MCF 10A (cell line): ENCODE measurements around the gene ZBTB7C. TPM values are rescaled to one million over a fixed set of nuclear protein-coding genes. Genes with fewer than 3 reads are reported as not detected.

Source experiments
- BruUV-seq: library from RNA; stranded (reverse); fragments of 400-500 nt; replicated peaks from 2 replicates; lab custom pipeline; 2021; lab: Mats Ljungman, UMichigan
- CTCF ChIA-PET: fragments of 300-600 bp; sonication (Branson Sonifier 250); formaldehyde crosslinking; extraction: SDS; loops from one replicate; lab custom pipeline; 2021; ENCODE audit warnings: antibody characterized with exemption, inconsistent platforms; lab: Yijun Ruan, JAX
- POLR2A ChIA-PET: fragments of 300-600, 350-650 bp; sonication (Branson Sonifier 250); formaldehyde crosslinking; extraction: SDS; loops from one replicate; lab custom pipeline; 2020; ENCODE audit warnings: antibody characterized with exemption, inconsistent platforms; lab: Yijun Ruan, JAX
- DNase-seq: peaks from one replicate; pipeline ENCODE4 v3.0.0-alpha.2; 2018; ENCODE audit not compliant: unreplicated experiment
- H3K27ac Mint-ChIP-seq: one replicate; pipeline ENCODE4 v1.8.0; 2022; ENCODE audit warnings: mild to moderate bottlenecking, low read depth, mixed read lengths; ENCODE audit not compliant: unreplicated experiment
- H3K27me3 Mint-ChIP-seq: one replicate; pipeline ENCODE4 v1.8.0; 2022; ENCODE audit warnings: mixed read lengths; ENCODE audit not compliant: insufficient read depth, unreplicated experiment
- H3K36me3 Mint-ChIP-seq: one replicate; pipeline ENCODE4 v1.8.0; 2022; ENCODE audit warnings: mild to moderate bottlenecking, moderate library complexity, mixed read lengths; ENCODE audit not compliant: insufficient read depth, unreplicated experiment
- H3K4me1 Mint-ChIP-seq: one replicate; pipeline ENCODE4 v1.8.0; 2022; ENCODE audit warnings: mixed read lengths; ENCODE audit not compliant: insufficient read depth, unreplicated experiment
- H3K4me3 Mint-ChIP-seq: one replicate; pipeline ENCODE4 v1.8.0; 2022; ENCODE audit warnings: mild to moderate bottlenecking, moderate library complexity, mixed read lengths; ENCODE audit not compliant: unreplicated experiment
- H3K9me3 Mint-ChIP-seq: one replicate; pipeline ENCODE4 v1.8.0; 2022; ENCODE audit warnings: mixed read lengths; ENCODE audit not compliant: unreplicated experiment
- intact Hi-C: fragments of 100-400 bp; cut with micrococcal nuclease; formaldehyde crosslinking; loops from 2 replicates; pipeline ENCODE4 v1.14.1; 2022
- total RNA-seq: library from RNA; stranded (reverse); gene quantifications from 2 replicates; pipeline ENCODE4 v1.2.3, GENCODE V29; 2022
- TF ChIP-seq, protein P1 (sequence below): fragments of 200-600 bp; IDR thresholded peaks from one replicate; pipeline ENCODE4 v1.8.0; 2022; ENCODE audit warnings: antibody characterized with exemption, mild to moderate bottlenecking; ENCODE audit not compliant: unreplicated experiment

Gene ZBTB7C
- total RNA-seq, 1 experiment from 2014 or later: 0.42 TPM

DNA sequence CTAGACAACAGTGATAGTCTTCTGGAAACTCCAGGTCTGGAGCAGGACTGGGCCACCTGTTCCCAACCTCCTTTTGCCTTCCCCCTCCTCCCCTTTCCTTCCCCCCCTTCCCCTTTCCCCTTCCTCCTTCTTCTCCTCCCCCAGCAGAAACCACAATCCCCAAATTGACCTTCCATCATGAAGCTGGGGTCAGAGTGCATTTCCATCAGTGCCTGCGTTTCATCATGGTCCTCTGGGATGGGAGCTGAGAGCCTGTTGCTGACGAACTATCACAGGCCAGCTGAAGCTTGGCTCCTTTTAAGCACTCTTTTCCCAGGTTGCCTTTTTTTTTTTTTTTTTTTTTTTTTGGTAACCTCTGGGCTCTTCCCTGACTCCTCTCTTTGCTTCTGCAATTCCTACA lies 426.1 kb downstream of the ZBTB7C start:
- ChIA-PET POLR2A (no interaction called here), CTCF (interaction anchor here (2.1 kb wide), 1 partner anchor 14 kb away, joined by 10 read pairs; no protein-coding TSS in a partner anchor)
- Mint-ChIP-seq H3K9me3 (no peaks in the 10 kb centered on the region), H3K27ac (no peak overlapping the region), H3K27me3 (no peaks in the 10 kb centered on the region), H3K36me3 (no peaks in the 10 kb centered on the region), H3K4me3 (no peak overlapping the region), H3K4me1 (peaks cover 6% of the 10 kb centered on the region)
- BruUV-seq: no TSS peak
- DNase-seq: no peak
- intact Hi-C loops: no loop called here
- TF ChIP-seq, protein P1, sequence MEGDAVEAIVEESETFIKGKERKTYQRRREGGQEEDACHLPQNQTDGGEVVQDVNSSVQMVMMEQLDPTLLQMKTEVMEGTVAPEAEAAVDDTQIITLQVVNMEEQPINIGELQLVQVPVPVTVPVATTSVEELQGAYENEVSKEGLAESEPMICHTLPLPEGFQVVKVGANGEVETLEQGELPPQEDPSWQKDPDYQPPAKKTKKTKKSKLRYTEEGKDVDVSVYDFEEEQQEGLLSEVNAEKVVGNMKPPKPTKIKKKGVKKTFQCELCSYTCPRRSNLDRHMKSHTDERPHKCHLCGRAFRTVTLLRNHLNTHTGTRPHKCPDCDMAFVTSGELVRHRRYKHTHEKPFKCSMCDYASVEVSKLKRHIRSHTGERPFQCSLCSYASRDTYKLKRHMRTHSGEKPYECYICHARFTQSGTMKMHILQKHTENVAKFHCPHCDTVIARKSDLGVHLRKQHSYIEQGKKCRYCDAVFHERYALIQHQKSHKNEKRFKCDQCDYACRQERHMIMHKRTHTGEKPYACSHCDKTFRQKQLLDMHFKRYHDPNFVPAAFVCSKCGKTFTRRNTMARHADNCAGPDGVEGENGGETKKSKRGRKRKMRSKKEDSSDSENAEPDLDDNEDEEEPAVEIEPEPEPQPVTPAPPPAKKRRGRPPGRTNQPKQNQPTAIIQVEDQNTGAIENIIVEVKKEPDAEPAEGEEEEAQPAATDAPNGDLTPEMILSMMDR: no peak

DNA sequence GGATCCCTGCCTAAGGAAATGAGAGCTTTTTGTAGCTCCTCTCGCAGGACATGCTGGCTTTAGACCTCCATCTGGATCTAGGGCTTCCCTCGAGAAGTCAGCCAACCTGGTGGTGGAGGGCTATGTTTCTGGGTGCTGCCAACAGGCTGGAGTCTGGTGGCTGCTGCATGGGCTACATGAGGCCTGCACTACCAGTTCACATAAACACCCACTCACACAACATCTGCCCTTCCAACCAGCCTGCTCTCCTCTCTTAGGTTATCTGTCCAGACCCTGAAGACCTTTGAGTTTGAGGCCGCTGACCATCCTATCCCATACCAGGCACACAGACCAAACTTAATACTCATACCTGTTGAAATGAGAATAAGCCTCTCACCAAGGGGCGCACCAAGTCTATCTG lies 427.4 kb downstream of the ZBTB7C start:
- H3K9me3 Mint-ChIP-seq: no peaks in the 10 kb centered on the region
- ChIA-PET CTCF (no interaction called here), POLR2A (no interaction called here)
- no peaks in the 10 kb centered on the region for H3K4me1 Mint-ChIP-seq
- H3K27ac Mint-ChIP-seq: no peak overlapping the region
- H3K27me3 Mint-ChIP-seq: no peaks in the 10 kb centered on the region
- no TSS peak for BruUV-seq
- intact Hi-C loops: no loop called here
- DNase-seq: no peak
- H3K4me3 Mint-ChIP-seq: no peak overlapping the region
- H3K36me3 Mint-ChIP-seq: no peaks in the 10 kb centered on the region
- TF ChIP-seq, protein P1: no peak

DNA sequence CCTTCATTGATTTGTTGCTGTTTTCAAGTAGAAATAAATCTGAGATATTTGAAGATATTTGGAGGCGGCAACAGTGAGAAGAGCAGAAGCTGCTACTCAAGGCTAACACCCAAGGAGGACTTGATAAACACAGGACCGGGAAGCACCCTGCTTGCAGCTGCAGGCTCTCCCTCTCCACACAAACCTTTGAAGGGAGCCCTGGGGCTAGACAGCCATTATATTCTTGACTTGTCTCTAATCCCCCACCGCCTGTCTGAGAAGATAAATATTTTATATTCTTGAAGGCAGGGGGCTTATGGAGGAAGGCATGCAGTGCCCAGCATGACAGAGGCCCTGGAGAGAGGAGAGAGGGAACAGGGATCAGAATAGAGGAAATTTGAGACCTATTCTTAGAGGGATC lies 427.9 kb downstream of the ZBTB7C start:
- POLR2A ChIA-PET: no interaction called here
- TF ChIP-seq, protein P1: no peak
- intact Hi-C loops: no loop called here
- Mint-ChIP-seq H3K9me3 (no peaks in the 10 kb centered on the region), H3K4me1 (no peaks in the 10 kb centered on the region), H3K36me3 (no peaks in the 10 kb centered on the region), H3K27ac (no peak overlapping the region), H3K4me3 (no peak overlapping the region), H3K27me3 (no peaks in the 10 kb centered on the region)
- BruUV-seq: no TSS peak
- CTCF ChIA-PET: no interaction called here
- no peak for DNase-seq

DNA sequence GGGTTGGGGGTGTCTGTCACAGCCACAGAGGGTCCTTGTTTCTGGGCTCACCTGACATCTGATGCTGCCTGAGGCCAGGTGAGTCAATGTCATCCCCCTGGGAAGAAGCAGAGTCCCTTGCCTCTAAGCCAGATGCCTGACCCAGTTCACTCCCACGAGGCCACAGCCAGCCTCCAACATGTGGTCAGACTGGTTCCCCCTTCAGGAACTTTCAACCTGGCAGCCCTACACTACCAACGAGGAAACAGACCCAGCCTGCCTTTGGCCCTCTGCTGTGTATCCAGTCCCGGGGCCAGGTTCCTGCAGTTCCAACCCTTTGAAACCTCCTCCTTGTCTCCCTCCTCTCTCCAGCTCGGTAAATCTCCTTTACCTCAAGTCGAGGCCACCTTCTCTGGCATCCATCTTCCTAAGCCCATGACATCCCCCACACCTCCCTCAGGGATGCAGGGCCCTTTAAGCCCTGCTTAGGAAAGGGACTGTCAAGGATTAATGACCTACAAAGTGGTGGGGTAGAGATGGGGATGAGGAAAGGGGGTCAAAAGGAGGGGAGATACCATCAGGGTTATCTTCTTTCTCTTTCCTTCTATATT lies 429.5 kb downstream of the ZBTB7C start:
- intact Hi-C loops: no loop called here
- TF ChIP-seq, protein P1: no peak
- no peak for DNase-seq
- H3K9me3 Mint-ChIP-seq: no peaks in the 10 kb centered on the region
- POLR2A ChIA-PET: no interaction called here
- H3K27ac Mint-ChIP-seq: no peak overlapping the region
- H3K27me3 Mint-ChIP-seq: peaks cover 1% of the 10 kb centered on the region
- no peaks in the 10 kb centered on the region for H3K36me3 Mint-ChIP-seq
- CTCF ChIA-PET: no interaction called here
- no TSS peak for BruUV-seq
- H3K4me3 Mint-ChIP-seq: no peak overlapping the region
- no peaks in the 10 kb centered on the region for H3K4me1 Mint-ChIP-seq
